NCI-H146 (cell line): ENCODE results near the gene CCL27.

Experiments
- DNase-seq: peaks from one replicate; lab custom pipeline; 2025; lab: John Stamatoyannopoulos, UW

CCL27 gene, protein sequence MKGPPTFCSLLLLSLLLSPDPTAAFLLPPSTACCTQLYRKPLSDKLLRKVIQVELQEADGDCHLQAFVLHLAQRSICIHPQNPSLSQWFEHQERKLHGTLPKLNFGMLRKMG

DNA sequence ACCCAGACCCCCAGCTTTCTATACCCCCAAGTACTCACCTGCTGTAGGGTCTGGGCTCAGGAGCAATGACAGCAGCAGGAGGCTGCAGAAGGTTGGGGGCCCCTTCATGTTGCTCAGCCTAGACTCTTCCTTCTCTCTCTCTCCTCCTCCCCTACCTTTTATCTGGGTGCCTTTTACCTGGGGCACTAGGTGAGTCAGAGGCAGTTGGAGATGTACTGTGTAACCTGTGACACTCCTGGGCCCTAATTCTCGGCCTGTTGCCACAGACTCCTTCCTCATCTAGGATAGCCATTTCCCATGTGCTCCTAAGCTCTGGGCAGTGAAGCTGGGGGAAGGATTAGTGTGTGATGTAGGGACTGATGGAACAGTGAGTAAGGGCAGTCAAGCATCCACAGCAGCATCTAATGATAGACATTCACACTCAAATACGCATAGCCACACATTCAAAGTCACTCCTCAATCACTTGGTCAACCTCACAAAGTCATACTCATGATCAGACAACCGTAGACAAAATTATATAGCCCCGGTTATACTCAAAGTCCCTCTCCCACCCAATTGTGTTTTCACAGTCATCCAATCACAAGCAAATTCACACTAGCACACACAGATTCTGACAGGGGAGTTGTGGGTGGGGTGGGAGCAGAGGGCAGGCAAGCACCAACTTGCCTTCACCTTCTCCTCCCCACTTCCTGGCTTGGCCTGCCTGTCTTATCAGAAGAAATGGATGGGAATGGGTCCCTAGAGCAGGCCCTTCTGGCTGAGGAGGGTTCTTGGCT, at the start of gene CCL27:
TSS of gene CCL27 (minus strand) at position 132 of the 777 bp plus-strand sequence. CDS start at position 108, 24 bp downstream.
- no peak for DNase-seq

DNA sequence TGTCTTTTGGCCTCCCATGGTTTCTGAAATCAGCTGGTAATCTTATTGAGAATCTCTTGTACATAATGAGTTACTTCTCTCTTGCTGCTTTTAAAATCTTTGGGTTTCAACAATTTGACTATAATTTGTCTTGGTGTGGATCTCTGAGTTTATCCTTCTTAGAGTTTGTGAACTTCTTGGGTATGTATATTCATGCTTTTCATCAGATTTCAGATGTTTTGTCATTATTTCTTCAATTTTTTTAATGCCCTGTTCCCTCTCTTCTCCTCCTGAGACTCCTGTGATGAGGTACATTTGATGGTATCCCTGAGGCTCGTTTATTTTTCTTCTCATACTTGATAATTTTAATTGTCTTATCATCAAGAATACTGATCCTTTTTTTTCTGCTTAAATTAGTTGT, 49.7 kb upstream of the CCL27 start:
- DNase-seq = no peak

DNA sequence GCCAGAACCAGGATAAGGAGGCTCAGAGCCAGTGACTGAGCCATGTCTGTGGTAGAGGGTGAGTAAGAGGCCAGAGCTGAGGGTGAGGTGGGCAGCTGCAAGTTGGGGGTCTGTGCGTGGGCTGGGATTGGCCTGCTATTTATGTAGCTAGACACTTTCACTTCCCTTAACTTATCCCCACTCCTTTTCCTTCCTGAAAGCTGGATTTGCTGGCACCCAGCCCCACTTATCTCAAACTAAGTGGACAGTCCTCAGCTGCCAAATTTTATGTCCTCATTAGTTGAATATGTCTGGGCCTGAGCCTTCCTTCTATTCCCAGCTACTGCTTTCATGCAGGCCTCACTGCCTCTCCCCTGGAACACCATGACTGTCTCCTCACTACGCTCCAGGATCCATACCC, 47.6 kb upstream of the CCL27 start, which contains the start of gene CCL21:
TSS of gene CCL21 (minus strand) at position 114 of the 400 bp plus-strand sequence. CDS start at position 44, 70 bp downstream.
- DNase-seq = no peak

DNA sequence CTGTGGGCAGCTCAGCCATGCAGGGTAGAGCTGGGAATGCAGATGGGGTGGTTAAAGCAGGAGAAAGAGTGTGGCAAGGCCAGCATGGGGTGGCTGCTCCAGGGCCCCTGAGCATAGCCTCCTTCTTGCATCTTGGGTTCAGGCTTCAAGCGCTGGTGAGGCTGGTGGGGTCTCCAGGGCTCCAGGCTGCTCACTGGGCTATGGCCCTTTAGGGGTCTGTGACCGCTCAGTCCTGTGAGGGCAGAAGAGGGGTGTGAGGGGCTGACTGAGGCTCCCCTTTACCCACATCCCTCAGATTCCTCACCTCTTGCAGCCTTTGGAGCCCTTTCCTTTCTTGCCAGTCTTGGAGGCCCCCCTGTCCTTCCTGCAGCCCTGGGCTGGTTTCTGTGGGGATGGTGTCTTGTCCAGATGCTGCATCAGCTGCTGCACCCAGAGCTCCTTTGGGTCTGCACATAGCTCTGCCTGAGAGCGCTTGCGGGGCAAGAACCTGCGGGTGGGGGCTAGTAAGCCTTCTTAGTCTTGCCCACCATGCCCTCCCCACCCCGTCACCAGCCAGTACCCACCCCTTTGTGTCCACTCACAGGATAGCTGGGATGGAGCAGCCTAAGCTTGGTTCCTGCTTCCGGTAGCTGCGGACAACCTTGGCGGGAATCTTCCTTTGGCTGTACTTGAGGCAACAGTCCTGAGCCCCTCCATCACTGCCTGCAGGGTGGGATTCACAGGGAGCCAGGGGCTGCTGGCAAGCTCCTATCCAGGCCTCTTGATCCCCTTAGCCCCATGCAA, 46.9 kb upstream of the CCL27 start:
- DNase-seq = no peak

DNA sequence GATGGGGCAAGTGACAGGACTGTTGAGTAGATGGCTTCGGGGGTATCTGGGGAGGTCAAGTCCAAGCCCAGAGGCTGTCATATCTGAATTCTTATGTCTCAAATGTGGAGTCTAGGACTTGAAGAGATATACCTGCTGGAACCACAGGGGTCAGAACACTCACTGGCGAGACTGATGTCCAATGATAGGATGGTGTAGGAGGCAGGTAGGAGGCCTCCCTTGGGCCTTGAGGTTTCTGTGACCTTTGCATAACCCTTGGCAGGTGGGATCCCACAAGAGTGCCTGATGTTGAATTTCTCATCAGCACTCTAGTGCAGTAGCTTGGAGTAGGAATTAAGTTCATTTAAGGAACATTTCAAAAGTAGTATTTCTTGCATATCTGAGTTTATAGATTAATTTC, 44.7 kb upstream of the CCL27 start:
- DNase-seq = no peak

DNA sequence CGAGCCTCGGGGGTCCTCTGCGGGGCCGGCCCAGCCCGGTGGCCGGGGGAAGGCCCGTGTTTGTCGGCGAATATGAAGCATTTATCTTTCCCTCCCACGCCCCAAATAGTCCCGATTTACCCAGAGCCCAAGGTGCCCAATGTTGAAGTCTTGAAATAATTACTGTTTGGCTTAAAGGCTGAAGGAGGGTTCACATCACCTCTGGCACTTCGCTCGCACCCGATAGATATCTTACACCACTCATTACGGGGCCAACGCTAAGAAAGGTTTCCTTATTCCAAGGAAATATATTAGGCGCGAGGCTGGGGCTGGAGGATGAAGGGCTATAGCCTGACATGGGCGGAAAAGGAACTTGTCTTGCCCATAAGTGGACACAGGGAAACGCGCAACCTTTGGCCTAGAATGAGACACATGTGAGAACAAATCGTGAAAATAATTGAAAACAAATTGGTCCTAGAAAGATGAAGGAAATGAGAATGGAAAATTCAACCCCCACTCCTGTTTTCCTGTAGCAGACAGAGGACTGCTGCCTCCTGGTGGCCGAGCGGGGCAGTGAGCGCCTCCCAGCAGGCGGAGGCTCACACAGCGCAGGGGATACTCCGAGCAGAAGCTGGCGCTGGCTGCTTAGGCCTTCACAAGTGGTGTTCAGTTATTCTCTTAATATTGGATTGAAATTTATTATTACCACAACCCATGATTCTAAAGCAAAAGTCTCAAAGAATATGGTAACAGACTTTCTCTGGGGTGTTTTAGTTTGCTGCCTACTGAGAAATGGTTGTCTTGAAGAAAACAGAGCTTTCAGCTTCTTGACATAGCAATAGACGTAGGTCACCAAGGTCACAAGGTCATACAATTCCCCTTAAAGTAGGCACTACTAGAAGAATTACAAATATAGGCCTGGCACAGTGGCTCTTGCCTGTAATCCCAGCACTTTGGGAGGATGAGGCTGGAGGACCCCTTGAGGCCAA, 39.6 kb upstream of the CCL27 start:
- peak; percentile 75 for DNase-seq

DNA sequence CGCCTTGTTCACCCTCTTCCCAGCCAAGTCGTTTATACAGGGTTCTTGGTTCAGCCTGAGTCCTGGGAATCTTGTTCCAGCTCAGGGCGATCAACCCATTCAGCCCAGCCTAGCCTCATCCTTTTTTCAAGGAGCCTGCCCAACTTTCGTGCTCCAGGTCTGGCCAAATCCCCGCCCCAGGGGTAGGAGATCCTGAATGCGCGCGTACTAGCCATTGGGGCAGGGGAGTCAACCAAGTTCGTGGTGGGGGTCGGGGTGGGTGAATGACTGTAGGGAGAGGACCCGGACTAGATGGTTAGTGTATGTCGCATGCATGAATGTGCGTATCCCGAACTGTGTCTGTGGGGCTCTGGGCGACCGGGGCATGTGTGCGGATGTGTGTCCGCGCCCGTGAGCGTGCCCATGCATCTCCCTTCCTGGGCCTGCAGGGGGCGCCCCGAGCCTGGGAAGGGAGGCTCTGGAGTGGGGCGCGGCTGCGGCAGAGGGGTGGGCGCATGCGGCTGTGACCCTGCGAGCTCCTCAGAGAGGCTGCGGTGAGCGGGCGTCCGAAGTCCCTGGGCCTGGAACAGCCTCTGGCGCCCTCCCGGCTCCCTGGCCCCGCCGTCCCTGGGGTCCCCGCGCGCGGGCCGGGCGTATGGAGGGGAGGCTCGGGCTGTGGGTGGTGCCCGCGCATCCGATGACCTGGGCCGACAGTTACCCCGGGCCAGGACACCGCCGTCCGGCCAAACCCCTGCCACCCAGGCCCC, 38.7 kb upstream of the CCL27 start:
- peak; percentile 76 for DNase-seq

DNA sequence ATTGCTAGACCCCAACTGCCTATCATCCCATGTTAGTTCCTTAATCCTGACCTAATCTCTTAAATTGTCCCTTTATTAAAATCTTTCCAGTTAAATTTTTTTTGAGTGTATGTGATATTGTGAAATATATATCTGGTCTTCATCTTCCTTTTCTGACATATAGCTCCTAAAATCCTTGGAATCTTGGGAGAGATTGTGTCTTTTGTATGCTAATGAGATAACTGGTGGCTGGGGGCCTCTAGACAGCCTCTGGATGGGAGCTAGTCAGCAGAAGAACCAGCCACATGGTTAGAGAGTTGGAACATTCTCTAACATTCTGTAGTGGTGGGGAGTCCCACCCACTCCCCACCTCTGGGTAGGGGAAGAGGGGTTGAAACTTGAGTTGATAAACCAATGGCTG, 32.4 kb upstream of the CCL27 start:
- no peak for DNase-seq

DNA sequence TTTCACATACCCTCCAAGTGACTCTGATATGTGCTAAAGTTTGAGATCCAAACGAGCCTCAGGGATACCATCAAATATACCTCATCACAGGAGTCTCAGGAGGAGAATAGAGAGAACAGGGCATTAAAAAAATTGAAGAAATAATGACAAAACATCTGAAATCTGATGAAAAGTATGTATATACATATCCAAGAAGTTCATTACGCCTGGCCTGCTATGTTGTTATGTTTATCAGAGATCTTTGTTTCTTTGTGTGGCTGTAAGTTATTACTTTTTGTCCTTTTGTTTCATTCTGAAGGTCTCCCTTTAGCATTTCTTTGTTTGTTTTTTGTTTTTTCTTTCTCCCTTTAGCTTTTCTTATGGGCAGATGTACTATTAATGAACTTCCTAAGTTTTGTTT, 31.1 kb upstream of the CCL27 start:
- DNase-seq = no peak

DNA sequence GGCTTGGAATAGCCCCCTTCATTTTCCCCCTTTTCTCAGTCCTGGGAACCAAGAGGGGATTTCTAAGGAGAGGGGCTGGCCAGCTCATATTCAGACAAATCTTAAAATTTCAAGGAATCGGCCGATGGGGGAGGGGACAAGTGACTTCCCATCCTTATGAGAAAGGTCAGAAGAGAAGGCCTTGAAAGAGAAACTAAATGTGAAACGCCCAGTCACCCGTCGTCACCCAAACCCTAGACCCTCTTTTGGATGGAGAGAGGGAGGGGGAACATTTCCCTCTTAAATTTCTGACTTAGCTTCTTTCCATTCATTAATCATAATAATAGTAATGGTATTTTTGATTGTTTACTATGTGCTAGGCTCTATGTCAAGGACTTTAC, 29.5 kb upstream of the CCL27 start:
- DNase-seq = no peak

DNA sequence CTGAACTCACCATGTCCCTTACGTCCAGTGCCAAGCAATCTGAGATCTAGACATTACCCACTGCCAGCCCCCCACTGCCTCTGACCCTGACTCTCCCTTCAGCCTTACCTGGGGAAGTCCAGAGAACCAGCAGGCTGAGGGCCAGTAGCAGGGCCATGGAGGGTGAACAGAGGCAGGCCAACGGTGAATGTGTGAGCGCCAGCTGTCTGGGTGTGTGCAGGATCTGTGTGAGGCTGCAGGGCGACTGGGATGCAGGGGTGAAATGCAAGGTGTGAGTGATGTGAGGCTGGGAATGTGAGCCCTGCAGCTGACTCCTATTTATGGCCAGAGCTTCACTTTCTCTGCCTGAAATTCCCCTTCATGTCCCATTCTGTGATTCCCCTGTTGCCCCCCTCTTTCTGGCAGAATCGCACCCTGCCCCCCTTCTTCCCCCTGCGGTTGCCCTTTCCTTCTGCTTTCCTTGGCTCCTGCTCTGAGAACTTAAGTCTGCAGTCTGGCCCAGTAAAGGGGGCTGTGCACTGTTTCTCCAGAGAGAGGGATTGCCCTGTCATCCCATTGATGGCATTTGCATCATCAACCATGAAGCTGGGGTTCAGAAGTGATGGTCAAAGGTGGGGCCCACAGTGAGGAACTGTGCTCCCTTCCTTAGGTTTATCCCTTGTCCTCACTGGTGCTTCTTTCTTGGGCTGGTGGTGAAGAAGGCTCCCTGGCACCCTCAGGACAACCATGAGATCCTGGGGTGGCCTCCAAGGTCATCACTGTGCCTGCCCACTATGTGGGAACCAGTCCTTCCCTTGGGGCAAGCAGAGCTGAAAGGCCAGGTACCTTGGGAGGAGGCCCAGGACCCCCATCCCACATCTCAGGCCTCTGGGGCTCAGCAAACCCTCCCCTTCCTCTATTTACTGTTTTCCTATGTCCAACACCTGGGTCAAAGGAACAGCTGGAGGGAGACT, 28.8 kb upstream of the CCL27 start, which contains the start of gene CCL19:
TSS of gene CCL19 (minus strand) at position 294 of the 953 bp plus-strand sequence. CDS start at position 157, 137 bp downstream.
- no peak for DNase-seq

DNA sequence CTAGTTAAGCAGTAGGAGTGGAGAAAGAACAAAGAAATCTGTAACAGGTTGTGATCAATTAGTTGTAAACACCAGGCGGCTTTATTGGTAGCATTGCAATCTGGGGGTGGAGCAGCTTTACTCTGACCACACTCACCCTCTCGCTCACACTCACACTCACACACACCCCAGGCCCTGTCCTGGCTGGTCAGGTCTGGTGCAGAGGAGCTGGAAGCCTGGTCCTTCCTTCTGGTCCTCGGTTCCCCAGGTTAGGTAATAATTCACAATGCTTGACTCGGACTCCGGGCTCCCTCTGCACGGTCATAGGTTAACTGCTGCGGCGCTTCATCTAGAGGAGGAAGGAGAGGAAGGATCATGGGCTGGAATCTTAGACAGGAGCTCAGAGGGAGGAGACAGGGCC, 27.1 kb upstream of the CCL27 start:
- DNase-seq = peak; percentile 71

DNA sequence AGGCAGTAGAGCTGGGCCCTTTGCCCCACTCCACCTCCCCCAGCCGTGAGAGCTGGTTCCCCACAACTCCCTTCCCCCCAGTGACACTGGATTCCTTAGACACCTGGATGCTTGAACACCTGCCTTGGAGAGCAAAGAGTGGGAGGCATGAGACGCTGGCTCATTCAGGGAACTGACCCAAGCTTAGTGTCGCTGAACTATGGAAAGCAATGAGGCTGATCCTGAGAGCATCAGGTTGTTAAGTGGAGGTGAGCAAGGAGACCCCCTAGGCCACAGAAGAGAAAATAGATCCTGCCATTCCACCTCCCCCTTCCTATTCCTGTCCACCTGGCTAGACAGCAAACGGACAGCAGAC, 26.6 kb upstream of the CCL27 start:
- peak; percentile 75 for DNase-seq

DNA sequence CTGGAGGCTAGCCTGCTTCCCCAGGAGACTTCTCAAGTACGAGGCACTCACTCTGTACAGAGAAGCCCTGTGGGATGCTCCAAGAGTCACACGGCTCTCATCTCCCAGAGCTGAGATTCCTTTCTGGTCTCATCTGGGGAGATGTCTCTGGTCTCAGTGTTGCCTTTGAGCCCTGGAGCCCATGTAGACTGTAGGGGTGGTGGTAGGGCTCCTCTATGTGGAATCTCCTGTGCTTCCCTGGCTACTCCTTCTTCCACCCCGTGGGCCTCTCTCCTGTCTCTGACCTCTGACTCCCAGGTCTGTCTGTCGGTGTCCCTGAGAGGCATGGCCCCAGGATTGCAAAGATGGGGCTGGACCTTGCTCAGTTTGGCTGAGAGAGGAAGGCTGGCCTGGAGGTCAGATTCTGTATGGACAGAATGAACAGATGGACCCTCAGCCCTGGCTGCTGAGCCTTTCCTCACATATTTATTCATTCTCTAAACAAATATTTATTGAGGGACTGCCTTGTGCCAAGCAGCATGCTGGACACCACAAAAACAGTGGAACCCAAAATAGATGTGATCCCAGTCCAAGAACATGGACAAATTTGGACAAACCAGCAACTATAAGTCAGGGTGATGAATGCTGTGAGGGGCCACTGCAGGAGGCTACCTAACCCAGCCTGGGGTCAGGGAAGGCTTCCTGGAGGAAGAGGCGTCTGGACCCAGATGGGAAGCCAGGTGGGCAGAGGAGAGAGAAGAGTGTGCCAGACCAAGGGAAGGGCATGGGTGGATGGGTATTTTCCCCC, 26.1 kb upstream of the CCL27 start:
- peak; percentile 22 for DNase-seq

DNA sequence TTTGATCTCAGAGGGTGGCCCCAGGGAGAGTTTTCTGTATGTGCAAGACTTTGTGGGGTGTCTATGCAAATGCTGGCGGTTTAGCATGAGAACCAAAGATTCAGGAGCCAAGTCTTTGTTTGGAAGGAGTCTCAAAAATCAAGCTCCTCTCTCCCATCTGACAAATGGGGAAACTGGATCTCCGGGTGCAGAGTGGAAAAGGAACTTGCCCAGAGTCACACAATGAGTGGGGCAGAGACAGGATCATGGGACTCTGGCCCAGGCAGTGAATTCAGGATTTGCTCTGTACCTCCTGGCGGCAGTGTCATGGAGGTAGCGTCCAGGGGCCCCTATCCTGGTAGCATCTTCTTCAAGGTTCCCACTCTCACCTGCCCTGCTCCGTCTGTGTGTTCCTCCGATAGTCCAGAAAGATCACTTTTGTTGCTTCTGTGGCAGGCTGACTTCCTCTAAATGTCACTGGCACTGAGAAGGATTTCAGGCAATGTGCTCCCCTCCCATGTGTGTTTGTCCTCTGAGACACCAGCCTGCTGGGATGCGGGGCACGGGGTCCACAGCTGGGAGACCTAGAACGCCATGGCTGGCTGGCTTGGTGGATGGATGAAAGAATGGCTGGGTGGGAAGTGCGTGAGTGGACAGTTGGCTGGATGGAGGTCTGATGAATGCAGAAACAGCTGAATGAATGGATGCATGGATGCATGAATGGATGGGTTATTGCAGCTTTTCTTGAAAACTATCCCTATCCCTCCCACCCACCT, 25.0 kb upstream of the CCL27 start:
- no peak for DNase-seq

DNA sequence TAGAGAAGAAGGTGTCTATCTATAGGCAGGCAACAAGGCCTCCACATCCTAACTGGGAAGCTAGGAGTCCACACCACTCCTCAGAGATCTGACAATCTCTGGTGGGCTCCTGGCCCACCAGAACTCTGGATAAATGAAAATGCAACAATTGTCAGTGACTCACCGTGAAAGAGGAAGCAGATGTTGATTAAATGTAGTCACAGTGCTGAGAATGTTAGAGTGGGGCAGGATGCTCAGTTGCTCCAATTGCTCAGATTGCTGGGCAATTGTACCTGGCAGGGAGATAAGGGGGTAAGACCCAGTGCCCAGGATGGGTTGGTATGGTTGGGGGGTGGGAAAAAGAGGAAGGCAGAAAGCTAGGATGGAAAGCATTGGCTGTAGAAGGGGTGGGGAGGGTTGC, 24.3 kb upstream of the CCL27 start:
- no peak for DNase-seq

DNA sequence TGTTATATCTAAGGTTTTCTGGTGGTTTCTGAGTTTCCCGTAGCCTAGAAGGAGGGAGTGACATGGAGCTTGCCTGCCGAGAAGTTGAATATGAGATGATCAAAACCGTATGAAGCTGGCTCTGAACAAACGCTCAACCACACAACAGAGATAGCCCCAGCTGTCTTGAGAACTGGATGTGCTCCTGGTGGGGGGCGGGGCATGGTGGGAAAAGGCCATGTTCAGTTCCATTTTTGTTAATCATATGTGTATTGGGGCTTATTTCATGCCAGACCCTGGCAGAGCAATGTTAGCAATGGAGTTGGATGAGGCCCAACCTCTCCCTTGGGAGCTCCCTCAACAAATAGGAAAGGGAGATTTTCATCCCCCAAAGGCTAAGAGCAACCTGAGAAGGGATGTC, 23.8 kb upstream of the CCL27 start:
- no peak for DNase-seq

DNA sequence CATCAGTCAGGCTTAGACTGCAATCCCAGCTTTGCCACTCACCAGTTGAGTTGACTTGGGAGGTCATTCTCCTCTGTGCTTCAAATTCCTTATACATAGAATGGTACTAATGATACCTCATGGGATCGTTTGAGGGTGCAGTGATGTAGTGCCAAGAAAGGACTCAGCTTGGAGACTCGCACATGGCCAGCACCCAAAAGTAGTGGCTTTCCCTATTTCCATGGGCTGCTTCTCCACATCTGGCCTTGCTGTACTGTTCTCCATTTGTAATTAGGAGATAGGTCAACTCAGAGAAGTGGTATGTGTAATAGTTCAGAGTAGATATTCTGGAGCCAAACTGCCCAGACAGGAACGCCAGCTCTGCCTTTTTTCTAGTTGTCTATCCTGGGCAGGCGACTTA, 23.1 kb upstream of the CCL27 start:
- no peak for DNase-seq
